B cell (primary cell): ENCODE measurements around the gene KRTAP10-1. TPM values are rescaled to one million over a fixed set of nuclear protein-coding genes. Genes with fewer than 3 reads are reported as not detected.
A peak's percentile ranks its signal among the peaks of the same experiment; 100 is the strongest.

ENCODE experiments used
- ATAC-seq: fragments of 200-7000 bp; cut with Tn5 transposase; one replicate; pipeline ENCODE4 v1.10.0; 2021; ENCODE audit warnings: low read depth, mild to moderate bottlenecking, moderate number of reproducible peaks, moderate library complexity
- CTCF ChIA-PET: fragments of 350-600 bp; sonication (Branson Sonifier 250); formaldehyde crosslinking; loops from one replicate; lab custom pipeline; 2021; ENCODE audit warnings: antibody characterized with exemption, inconsistent platforms; lab: Charles Lee
- POLR2A ChIA-PET: fragments of 350-600 bp; sonication (Branson Sonifier 250); formaldehyde crosslinking; loops from one replicate; lab custom pipeline; 2021; ENCODE audit warnings: antibody characterized with exemption; lab: Charles Lee
- DNase-seq: peaks from one replicate; pipeline ENCODE4 v3.0.0; 2013
- H2AFZ ChIP-seq: 2 replicates; pipeline ENCODE4 v1.6.1; 2012; ENCODE audit warnings: mild to moderate bottlenecking, low read depth, low read length; ENCODE audit not compliant: insufficient read depth, poor library complexity, severe bottlenecking
- H3K27ac ChIP-seq, 2 donors: 1 replicate in 1 of 2; 2 replicates in 1 of 2; pipeline ENCODE4 v1.5.1; 2012 to 2013; ENCODE audit warnings: low read length in 2 of 2, mild to moderate bottlenecking in 2 of 2, moderate library complexity in 1 of 2
- H3K27me3 ChIP-seq, 4 experiments: fragments of 200-600 bp in 1 of 4; sonication (generic) in 1 of 4; replicated peaks in 1 of 4; 1 replicate in 2 of 4; 2 replicates in 2 of 4; pipeline versions ENCODE4 v1.6.1 to v1.7.0; 2013 to 2016; ENCODE audit warnings: low read length in 3 of 4, mild to moderate bottlenecking in 2 of 4, mixed read lengths in 1 of 4, moderate library complexity in 1 of 4; ENCODE audit not compliant: insufficient read depth in 4 of 4, control insufficient read depth in 3 of 4; ENCODE audit errors: control extremely low read depth in 1 of 4
- H3K36me3 ChIP-seq, 2 experiments: replicated peaks in 1 of 2; 1 replicate in 1 of 2; 2 replicates in 1 of 2; pipeline versions ENCODE4 v1.6.1 to v1.7.1; 2013; ENCODE audit warnings: low read length in 1 of 2; ENCODE audit not compliant: insufficient read depth in 2 of 2, control insufficient read depth in 1 of 2; ENCODE audit errors: control extremely low read depth in 1 of 2, extremely low read depth in 1 of 2
- H3K4me1 ChIP-seq, 2 donors: fragments of 200-600 bp in 1 of 2; sonication (generic) in 1 of 2; 1 replicate in 1 of 2; 2 replicates in 1 of 2; pipeline versions ENCODE4 v1.5.1 to v1.6.1; 2013 to 2017; ENCODE audit warnings: low read length in 2 of 2; ENCODE audit not compliant: control insufficient read depth in 2 of 2, insufficient read depth in 2 of 2
- H3K4me2 ChIP-seq: replicated peaks from 2 replicates; pipeline ENCODE3; 2012; ENCODE audit warnings: mild to moderate bottlenecking, low read depth, low read length; ENCODE audit not compliant: poor library complexity, severe bottlenecking
- H3K4me3 ChIP-seq, 5 experiments: fragments of 200-600 bp in 1 of 5; sonication (generic) in 1 of 5; 1 replicate in 3 of 5; 2 replicates in 2 of 5; pipeline versions ENCODE4 v1.5.1 to v1.7.0; 2011 to 2016; ENCODE audit warnings: low read length in 4 of 5, mild to moderate bottlenecking in 4 of 5, low read depth in 2 of 5, control low read depth in 1 of 5, moderate library complexity in 1 of 5; ENCODE audit not compliant: insufficient read depth in 1 of 5; ENCODE audit errors: control extremely low read depth in 1 of 5, extremely low read depth in 1 of 5
- H3K79me2 ChIP-seq: fragments of 200-600 bp; sonication (generic); one replicate; pipeline ENCODE4 v1.6.0; 2016; ENCODE audit warnings: low read length; ENCODE audit not compliant: control insufficient read depth, insufficient read depth
- H3K9ac ChIP-seq: fragments of 200-600 bp; sonication (generic); 2 replicates; pipeline ENCODE4 v1.6.1; 2017; ENCODE audit warnings: mild to moderate bottlenecking, low read length, moderate library complexity
- H3K9me3 ChIP-seq, 3 donors: one replicate each; pipeline versions ENCODE4 v1.6.1 to v1.7.1; 2013; ENCODE audit warnings: low read length in 2 of 3; ENCODE audit not compliant: control insufficient read depth in 2 of 3, insufficient read depth in 1 of 3; ENCODE audit errors: control extremely low read depth in 1 of 3
- H4K20me1 ChIP-seq: 2 replicates; pipeline ENCODE4 v1.6.0; 2012; ENCODE audit warnings: mild to moderate bottlenecking, low read length; ENCODE audit not compliant: insufficient read depth, control insufficient read depth, poor library complexity, severe bottlenecking
- H3K27ac Mint-ChIP-seq: one replicate; pipeline ENCODE4 v1.8.0; 2021; ENCODE audit warnings: mixed read lengths
- H3K27me3 Mint-ChIP-seq: one replicate; pipeline ENCODE4 v1.8.0; 2021; ENCODE audit warnings: mixed read lengths
- H3K4me1 Mint-ChIP-seq: one replicate; pipeline ENCODE4 v1.8.0; 2021; ENCODE audit warnings: mixed read lengths
- H3K4me3 Mint-ChIP-seq: one replicate; pipeline ENCODE4 v1.8.0; 2021; ENCODE audit warnings: mixed read lengths
- H3K9me3 Mint-ChIP-seq: one replicate; pipeline ENCODE4 v1.8.0; 2022; ENCODE audit warnings: mixed read lengths; ENCODE audit not compliant: insufficient read depth
- CTCF ChIP-seq: fragments of 200-600 bp; IDR thresholded peaks from one replicate; pipeline ENCODE4 v1.8.0; 2022; ENCODE audit warnings: antibody characterized with exemption, mild to moderate bottlenecking
- EZH2 ChIP-seq: IDR thresholded peaks from 2 replicates; pipeline ENCODE4 v1.6.1; 2012; ENCODE audit warnings: borderline replicate concordance, low read depth, mild to moderate bottlenecking, moderate library complexity, low read length; ENCODE audit not compliant: insufficient read depth, poor library complexity, severe bottlenecking
- WGBS: methylation state at CpG from one replicate; pipeline ENCODE4 v1.1.5; 2013; ENCODE audit warnings: missing lambda C conversion rate; ENCODE audit not compliant: insufficient coverage; 5-methylcytosine and 5-hydroxymethylcytosine counted together
- intact Hi-C: fragments of 100-400 bp; cut with micrococcal nuclease; formaldehyde crosslinking; loops from one replicate; pipeline ENCODE4 v1.10.0; 2022
- polyA plus RNA-seq: library from polyadenylated mRNA; depleted of rRNA; stranded (reverse); fragments of >200 nt; gene quantifications from 2 replicates; pipeline ENCODE4 v1.2.3, GENCODE V29; 2012
- total RNA-seq, 2 donors: library from RNA; stranded (reverse); fragments of 120-200 nt in 1 of 2; gene quantifications; 1 replicate in 1 of 2; 2 replicates in 1 of 2; pipeline versions ENCODE4 v1.2.3 to v1.2.4, GENCODE V29; 2013 to 2022

KRTAP10-1 gene
- total and polyA plus RNA-seq, 2 donors (not counting 1 experiment from before 2014, with no cell fraction given), result not detected

GRCh38 chr21:44548381-44548780 is 8.4 kb upstream of the KRTAP10-1 start:
- DNase-seq (no peak), ATAC-seq (no peak)
- Histone ChIP-seq H2AFZ (no peak overlapping the region), H3K4me2 (no peak overlapping the region), H3K36me3 (no peaks in the 10 kb centered on the region), H3K9ac (no peak overlapping the region), H4K20me1 (no peaks in the 10 kb centered on the region), H3K4me3 (no peak overlapping the region), H3K27me3 (peaks cover 0 to 14% (median 2%) of the 10 kb centered on the region in 4 experiments), H3K4me1 (peaks cover 5 to 7% of the 10 kb centered on the region in 2 donors), H3K79me2 (no peaks in the 10 kb centered on the region), H3K27ac (no peak overlapping the region), H3K9me3 (peaks cover 0 to 25% (median 9%) of the 10 kb centered on the region in 3 donors)
- Mint-ChIP-seq H3K4me3 (no peak overlapping the region), H3K9me3 (peaks cover 6% of the 10 kb centered on the region), H3K27me3 (peaks cover 43% of the 10 kb centered on the region), H3K27ac (no peak overlapping the region), H3K4me1 (peaks cover 8% of the 10 kb centered on the region)
- WGBS, result 83% methylated on average over 12 of the region's 13 CpGs
- intact Hi-C loops, result no loop called here
- ChIA-PET CTCF (no interaction called here), POLR2A (no interaction called here)
- TF ChIP-seq CTCF (no peak), EZH2 (no peak)

- ATAC-seq (no peak), DNase-seq (no peak)
- Histone ChIP-seq H3K36me3 (no peaks in the 10 kb centered on the region), H3K4me3 (peak overlapping the region in 1 of 5 experiments; percentile 1), H3K27ac (no peak overlapping the region), H3K9ac (no peak overlapping the region), H4K20me1 (no peaks in the 10 kb centered on the region), H3K4me1 (peaks cover 5 to 7% of the 10 kb centered on the region in 2 donors), H3K4me2 (peak overlapping the region; percentile 10), H3K27me3 (peaks cover 0 to 14% (median 2%) of the 10 kb centered on the region in 4 experiments), H3K79me2 (no peaks in the 10 kb centered on the region), H3K9me3 (peaks cover 0 to 25% (median 9%) of the 10 kb centered on the region in 3 donors), H2AFZ (peak overlapping the region; percentile 69)
- H3K4me1 Mint-ChIP-seq, result peaks cover 8% of the 10 kb centered on the region
- TF ChIP-seq CTCF, result no peak
- TF ChIP-seq EZH2, result no peak
- peaks cover 37% of the 10 kb centered on the region for H3K27me3 Mint-ChIP-seq
- ChIA-PET POLR2A (no interaction called here), CTCF (no interaction called here)
- intact Hi-C loops, result no loop called here
- WGBS, result 34% methylated on average over 3 of the region's 5 CpGs
- H3K4me3 Mint-ChIP-seq, result no peak overlapping the region
- H3K9me3 Mint-ChIP-seq, result peaks cover 6% of the 10 kb centered on the region
- no peak overlapping the region for H3K27ac Mint-ChIP-seq
Measured at GRCh38 chr21:44547656-44548331, 7.8 kb upstream of the KRTAP10-1 start.
